Activated T-cell treated with anti-CD3 and anti-CD28 coated beads, Interleukin-2, amount 50 U/mL, for 24 hours (primary cell): ENCODE results near the gene EGFR.

Experiments
- DNase-seq: peaks from one replicate; pipeline ENCODE4 v3.0.0-alpha.2; 2020
- H3K27ac Mint-ChIP-seq: 2 replicates; pipeline ENCODE4 v1.8.0; 2020; ENCODE audit warnings: mild to moderate bottlenecking, mixed read lengths
- H3K27me3 Mint-ChIP-seq: 2 replicates; pipeline ENCODE4 v1.8.0; 2020; ENCODE audit warnings: mixed read lengths
- H3K36me3 Mint-ChIP-seq: 2 replicates; pipeline ENCODE4 v1.8.0; 2020; ENCODE audit warnings: low read depth, mixed read lengths
- H3K4me1 Mint-ChIP-seq: 2 replicates; pipeline ENCODE4 v1.8.0; 2020; ENCODE audit warnings: low read depth, mixed read lengths
- H3K4me3 Mint-ChIP-seq: 2 replicates; pipeline ENCODE4 v1.8.0; 2020; ENCODE audit warnings: mild to moderate bottlenecking, moderate library complexity, mixed read lengths
- H3K9me3 Mint-ChIP-seq: 2 replicates; pipeline ENCODE4 v1.8.0; 2020; ENCODE audit warnings: mixed read lengths

Gene EGFR

GRCh38 chr7:55058314-55058713 is 39.5 kb downstream of the EGFR start:
- H3K4me1 Mint-ChIP-seq = no peaks in the 10 kb centered on the region
- H3K9me3 Mint-ChIP-seq = no peaks in the 10 kb centered on the region
- H3K36me3 Mint-ChIP-seq = no peaks in the 10 kb centered on the region
- H3K4me3 Mint-ChIP-seq = no peak overlapping the region
- no peak for DNase-seq
- no peak overlapping the region for H3K27ac Mint-ChIP-seq
- H3K27me3 Mint-ChIP-seq = peaks cover 45% of the 10 kb centered on the region

GRCh38 chr7:55059021-55059420 is 40.2 kb downstream of the EGFR start:
- no peak overlapping the region for H3K4me3 Mint-ChIP-seq
- DNase-seq = no peak
- H3K4me1 Mint-ChIP-seq = no peaks in the 10 kb centered on the region
- no peaks in the 10 kb centered on the region for H3K9me3 Mint-ChIP-seq
- H3K36me3 Mint-ChIP-seq = no peaks in the 10 kb centered on the region
- H3K27ac Mint-ChIP-seq = no peak overlapping the region
- H3K27me3 Mint-ChIP-seq = peaks cover 47% of the 10 kb centered on the region

GRCh38 chr7:55060085-55060484 is 41.3 kb downstream of the EGFR start:
- Mint-ChIP-seq H3K36me3 (no peaks in the 10 kb centered on the region), H3K9me3 (no peaks in the 10 kb centered on the region), H3K4me1 (no peaks in the 10 kb centered on the region), H3K4me3 (no peak overlapping the region), H3K27ac (no peak overlapping the region), H3K27me3 (peaks cover 48% of the 10 kb centered on the region)
- DNase-seq = no peak

DNA sequence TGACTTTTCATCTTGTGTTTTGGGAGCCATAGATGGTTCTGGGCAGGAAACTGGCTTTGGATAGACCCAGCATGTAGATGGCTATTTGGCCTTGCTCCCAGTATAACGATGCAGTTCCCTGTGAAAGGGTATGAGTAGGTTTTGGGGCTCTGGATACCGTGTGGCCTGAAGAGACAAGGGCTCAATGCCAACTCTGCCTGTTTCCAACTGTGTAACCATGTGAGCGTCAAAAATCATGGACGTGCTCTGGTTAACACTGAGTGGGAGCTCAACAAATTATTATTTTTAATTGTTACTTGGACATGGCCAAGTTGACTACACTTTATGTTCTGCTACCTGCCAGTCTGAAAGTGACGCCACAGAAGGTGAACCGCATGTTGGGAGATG is 41.8 kb downstream of the EGFR start:
- Mint-ChIP-seq H3K36me3 (no peaks in the 10 kb centered on the region), H3K9me3 (no peaks in the 10 kb centered on the region), H3K27me3 (peaks cover 43% of the 10 kb centered on the region), H3K27ac (no peak overlapping the region), H3K4me1 (no peaks in the 10 kb centered on the region), H3K4me3 (no peak overlapping the region)
- DNase-seq = no peak

DNA sequence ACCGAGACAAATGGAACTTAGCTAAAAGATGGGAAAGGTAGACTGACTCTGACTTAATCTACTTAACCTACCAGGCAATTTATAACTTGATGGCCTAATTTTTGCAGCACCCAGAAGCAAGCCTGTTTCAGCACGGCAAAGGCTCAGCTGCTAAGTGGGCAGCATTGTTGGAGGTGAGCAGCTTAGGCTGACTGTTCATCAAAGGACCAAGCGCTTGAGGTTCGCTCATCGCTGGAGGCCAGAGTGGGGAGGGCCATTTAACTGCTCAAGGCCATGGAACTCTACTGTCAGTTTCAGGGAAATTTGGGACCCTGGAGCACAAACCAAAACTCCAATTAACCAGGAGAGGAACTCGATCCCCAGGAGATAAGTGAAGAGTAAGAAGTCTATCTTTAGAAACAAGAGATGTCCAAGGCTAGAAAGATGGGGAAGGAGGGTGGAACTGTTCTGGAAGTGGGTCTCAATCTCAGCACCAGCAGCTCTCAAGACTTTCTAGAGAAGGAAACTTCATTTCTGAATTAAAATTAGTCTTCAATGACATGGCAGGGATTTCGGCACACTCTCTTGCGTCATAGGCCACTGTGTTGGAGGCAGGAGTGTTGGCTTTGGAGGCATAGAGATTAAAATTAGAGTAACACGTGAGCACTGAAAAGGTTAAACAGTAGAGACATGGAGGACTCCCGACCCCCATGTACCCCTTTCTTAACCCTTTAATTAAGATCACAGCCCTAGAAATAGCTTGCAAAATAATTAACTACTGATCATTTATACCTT is 43.1 kb downstream of the EGFR start:
- peaks cover 2% of the 10 kb centered on the region for H3K4me1 Mint-ChIP-seq
- no peaks in the 10 kb centered on the region for H3K9me3 Mint-ChIP-seq
- H3K4me3 Mint-ChIP-seq = no peak overlapping the region
- no peak for DNase-seq
- peaks cover 45% of the 10 kb centered on the region for H3K27me3 Mint-ChIP-seq
- H3K36me3 Mint-ChIP-seq = no peaks in the 10 kb centered on the region
- no peak overlapping the region for H3K27ac Mint-ChIP-seq

- DNase-seq = no peak
- Mint-ChIP-seq H3K4me3 (no peak overlapping the region), H3K27ac (no peak overlapping the region), H3K36me3 (no peaks in the 10 kb centered on the region), H3K4me1 (peaks cover 2% of the 10 kb centered on the region), H3K9me3 (no peaks in the 10 kb centered on the region), H3K27me3 (peaks cover 46% of the 10 kb centered on the region)
Measured at GRCh38 chr7:55063061-55063460, 44.2 kb downstream of the EGFR start.

GRCh38 chr7:55063633-55064032 is 44.8 kb downstream of the EGFR start:
- Mint-ChIP-seq H3K36me3 (no peaks in the 10 kb centered on the region), H3K27ac (no peak overlapping the region), H3K4me1 (peaks cover 2% of the 10 kb centered on the region), H3K27me3 (peaks cover 52% of the 10 kb centered on the region), H3K9me3 (no peaks in the 10 kb centered on the region), H3K4me3 (no peak overlapping the region)
- no peak for DNase-seq

GRCh38 chr7:55065079-55065478 is 46.3 kb downstream of the EGFR start:
- no peak overlapping the region for H3K4me3 Mint-ChIP-seq
- no peaks in the 10 kb centered on the region for H3K36me3 Mint-ChIP-seq
- DNase-seq = no peak
- H3K27ac Mint-ChIP-seq = no peak overlapping the region
- peaks cover 2% of the 10 kb centered on the region for H3K4me1 Mint-ChIP-seq
- no peaks in the 10 kb centered on the region for H3K9me3 Mint-ChIP-seq
- H3K27me3 Mint-ChIP-seq = peaks cover 63% of the 10 kb centered on the region

DNA sequence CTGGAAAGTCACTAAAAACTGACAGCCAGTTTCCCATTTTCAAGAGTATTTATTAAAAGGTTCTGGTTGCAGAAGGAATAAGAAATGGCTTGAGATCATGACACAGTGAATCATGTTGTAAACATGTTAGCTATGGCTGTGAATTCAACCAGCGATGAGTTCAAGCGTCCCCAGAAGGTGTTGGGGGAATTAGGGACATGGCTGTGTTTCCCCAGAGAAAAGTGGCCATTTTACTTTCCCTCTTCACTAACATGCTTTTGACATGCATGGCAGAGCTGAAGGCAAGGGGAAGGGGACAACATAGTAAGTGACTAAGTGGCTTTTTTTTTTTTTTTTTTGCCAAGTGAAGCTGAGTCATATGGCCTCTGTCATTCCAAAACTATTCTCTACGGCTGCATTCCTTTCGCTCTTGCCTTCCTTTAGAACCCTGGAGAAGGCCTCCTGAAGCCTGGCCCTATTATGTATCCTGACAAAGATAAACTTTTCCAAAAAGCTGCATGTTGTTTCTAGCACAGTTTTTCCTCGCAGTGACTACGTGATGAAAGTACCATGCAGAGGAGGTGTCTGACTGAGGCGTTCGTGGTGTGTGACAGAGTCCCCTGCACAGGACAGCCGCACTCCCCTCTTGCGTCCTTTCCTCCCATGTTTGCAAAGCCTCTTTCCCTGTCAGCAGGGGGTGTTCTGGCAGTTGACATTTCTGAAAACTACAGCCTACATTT is 46.9 kb downstream of the EGFR start:
- Mint-ChIP-seq H3K4me3 (no peak overlapping the region), H3K9me3 (no peaks in the 10 kb centered on the region), H3K4me1 (peaks cover 2% of the 10 kb centered on the region), H3K27me3 (peaks cover 60% of the 10 kb centered on the region), H3K36me3 (no peaks in the 10 kb centered on the region), H3K27ac (no peak overlapping the region)
- no peak for DNase-seq

- Mint-ChIP-seq H3K27me3 (peaks cover 63% of the 10 kb centered on the region), H3K4me3 (no peak overlapping the region), H3K27ac (no peak overlapping the region)
Measured at GRCh38 chr7:55066524-55066923, 47.7 kb downstream of the EGFR start.

GRCh38 chr7:55066938-55067337 is 48.1 kb downstream of the EGFR start:
- Mint-ChIP-seq H3K4me1 (peaks cover 2% of the 10 kb centered on the region), H3K27ac (no peak overlapping the region), H3K36me3 (no peaks in the 10 kb centered on the region), H3K9me3 (no peaks in the 10 kb centered on the region), H3K4me3 (no peak overlapping the region), H3K27me3 (peaks cover 59% of the 10 kb centered on the region)
- no peak for DNase-seq

More at GRCh38 chr7:55066524-55066923, 47.7 kb downstream of the EGFR start:
- no peak for DNase-seq
- no peaks in the 10 kb centered on the region for H3K36me3 Mint-ChIP-seq
- H3K4me1 Mint-ChIP-seq = peaks cover 2% of the 10 kb centered on the region
- no peaks in the 10 kb centered on the region for H3K9me3 Mint-ChIP-seq

DNA sequence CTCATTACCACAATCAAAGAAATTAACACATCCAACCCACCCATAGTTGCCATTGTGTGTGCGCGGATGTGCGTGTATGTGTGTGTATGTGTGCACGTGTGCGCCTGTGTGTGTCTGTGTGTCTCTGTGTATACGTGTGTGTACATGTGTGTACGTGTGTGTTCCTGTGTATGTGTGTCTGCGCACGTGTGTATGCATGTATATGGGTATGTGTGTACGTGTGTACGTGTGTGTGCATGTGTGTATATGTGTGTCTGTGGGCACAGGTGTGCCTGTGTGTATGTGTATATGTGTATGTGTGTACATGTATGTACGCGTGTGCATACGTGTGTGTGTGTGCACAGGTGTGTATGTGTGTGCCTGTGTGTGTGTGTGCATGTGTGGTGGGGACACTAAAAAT is 48.9 kb downstream of the EGFR start:
- Mint-ChIP-seq H3K27ac (no peak overlapping the region), H3K9me3 (no peaks in the 10 kb centered on the region), H3K4me1 (peaks cover 2% of the 10 kb centered on the region), H3K36me3 (no peaks in the 10 kb centered on the region), H3K27me3 (peaks cover 54% of the 10 kb centered on the region), H3K4me3 (no peak overlapping the region)
- no peak for DNase-seq

DNA sequence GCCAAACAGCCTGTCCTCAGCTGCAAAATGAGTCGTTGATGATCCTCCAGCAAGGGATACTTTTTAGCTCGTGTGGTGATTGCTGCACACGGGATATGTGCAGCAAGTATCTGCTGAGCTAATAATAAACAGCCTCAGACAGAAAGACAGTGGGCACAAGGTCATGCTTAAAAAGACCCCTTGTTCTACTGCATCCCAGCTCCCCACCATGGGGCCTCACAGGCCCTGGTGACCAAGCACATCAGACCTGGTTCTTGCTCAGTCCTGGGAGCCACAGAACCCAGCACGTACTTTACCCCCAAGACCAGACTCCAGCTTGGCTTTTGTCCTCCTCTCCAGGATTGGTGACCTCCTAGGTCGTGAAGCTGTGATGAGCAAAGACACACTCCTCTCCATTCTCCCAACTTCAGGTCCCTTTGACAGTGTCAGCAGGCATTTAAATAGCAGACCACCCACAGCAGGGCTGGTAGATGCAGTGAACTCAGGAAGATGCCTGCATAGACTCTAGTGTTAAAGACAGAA is 50.5 kb downstream of the EGFR start:
- no peak overlapping the region for H3K4me3 Mint-ChIP-seq
- H3K27me3 Mint-ChIP-seq = peaks cover 43% of the 10 kb centered on the region
- H3K4me1 Mint-ChIP-seq = peaks cover 16% of the 10 kb centered on the region
- no peak overlapping the region for H3K27ac Mint-ChIP-seq
- no peaks in the 10 kb centered on the region for H3K9me3 Mint-ChIP-seq
- no peak for DNase-seq
- no peaks in the 10 kb centered on the region for H3K36me3 Mint-ChIP-seq

DNA sequence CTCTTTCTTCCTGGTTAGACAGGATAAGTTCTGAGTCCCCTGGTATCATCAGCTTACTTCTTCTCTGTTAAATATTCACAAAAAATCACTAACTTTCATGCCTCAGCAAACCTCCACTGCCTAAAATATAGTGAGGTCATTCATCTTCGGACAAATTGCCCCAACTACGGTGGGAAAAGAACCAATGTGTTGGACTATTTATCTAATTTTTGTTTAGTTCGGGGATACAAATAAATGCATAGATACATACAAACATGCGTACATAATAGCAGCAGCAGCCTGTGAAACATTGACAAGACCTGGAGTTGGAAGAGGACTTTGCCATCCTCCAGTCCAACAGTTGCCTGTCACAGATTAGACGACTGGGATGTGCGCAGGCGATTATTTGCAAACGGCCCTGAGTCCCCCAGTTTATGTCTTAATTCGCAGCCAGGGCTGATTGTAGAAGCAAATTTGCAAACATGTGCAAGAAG is 51.5 kb downstream of the EGFR start:
- Mint-ChIP-seq H3K36me3 (no peaks in the 10 kb centered on the region), H3K27me3 (peaks cover 35% of the 10 kb centered on the region), H3K27ac (no peak overlapping the region)

DNA sequence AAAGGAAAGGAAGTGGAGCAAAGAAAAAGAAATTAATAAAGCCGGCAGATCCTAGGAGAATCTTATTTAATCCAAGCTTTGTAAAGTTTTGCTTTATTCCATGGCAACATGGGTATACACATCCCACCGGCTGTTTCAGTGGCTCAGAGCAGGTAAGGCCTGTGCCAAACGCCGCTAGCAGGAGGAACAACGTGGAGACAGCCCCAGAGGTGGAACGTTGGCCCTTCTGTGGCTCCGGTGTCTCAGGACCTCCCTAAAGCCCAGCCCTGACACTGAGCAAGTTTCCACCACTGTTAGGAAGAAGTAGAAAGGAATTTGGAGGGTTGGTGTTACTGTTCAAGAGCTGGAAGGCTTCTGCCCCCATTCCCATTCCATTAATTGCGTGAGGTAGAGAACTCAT is 52.0 kb downstream of the EGFR start:
- H3K9me3 Mint-ChIP-seq = no peaks in the 10 kb centered on the region
- H3K27ac Mint-ChIP-seq = no peak overlapping the region
- no peaks in the 10 kb centered on the region for H3K36me3 Mint-ChIP-seq
- peaks cover 20% of the 10 kb centered on the region for H3K4me1 Mint-ChIP-seq
- peaks cover 35% of the 10 kb centered on the region for H3K27me3 Mint-ChIP-seq
- DNase-seq = no peak
- H3K4me3 Mint-ChIP-seq = no peak overlapping the region

More for the DNA sequence above, 51.5 kb downstream of the EGFR start:
- Mint-ChIP-seq H3K9me3 (no peaks in the 10 kb centered on the region), H3K4me1 (peaks cover 21% of the 10 kb centered on the region), H3K4me3 (no peak overlapping the region)
- no peak for DNase-seq
